Motor neuron (in vitro differentiated cells): ENCODE measurements around the gene GNB3. TPM values are rescaled to one million over a fixed set of nuclear protein-coding genes. Genes with fewer than 3 reads are reported as not detected.

Experiments used
- ATAC-seq, 8 experiments: fragments of 200-7000 bp; cut with Tn5 transposase; replicated peaks in 6 of 8; 2 replicates each; pipeline ENCODE4 v1.8.0; 2021; ENCODE audit warnings: mild to moderate bottlenecking in 8 of 8, moderate library complexity in 8 of 8
- H3K27ac ChIP-seq, 2 donors: fragments of 250-450 bp; sonication (Bioruptor Pico); 2 replicates each; pipeline ENCODE4 v1.9.0; 2021; ENCODE audit warnings: antibody characterized with exemption in 2 of 2, mild to moderate bottlenecking in 2 of 2, moderate library complexity in 1 of 2
- H3K4me1 ChIP-seq, 2 donors: fragments of 250-450 bp; sonication (Bioruptor Pico); replicated peaks in 1 of 2; 2 replicates each; pipeline ENCODE4 v1.6.1; 2021; ENCODE audit warnings: antibody characterized with exemption in 2 of 2, mild to moderate bottlenecking in 2 of 2, moderate library complexity in 1 of 2
- H3K4me3 ChIP-seq, 5 donors: fragments of 250-450 bp; sonication (Bioruptor Pico); 2 replicates each; pipeline ENCODE4 v1.9.0; 2021; ENCODE audit warnings: antibody characterized with exemption in 5 of 5, mild to moderate bottlenecking in 5 of 5, moderate library complexity in 4 of 5
- WGBS, 10 experiments: fragments of 450-650 bp; shearing (Covaris generic); methylation state at CpG; one replicate each; pipeline ENCODE4 v1.0.0; 2022; 5-methylcytosine and 5-hydroxymethylcytosine counted together
- in situ Hi-C, 9 experiments: fragments of 400-800 bp; cut with MboI; loops; one replicate each; pipeline ENCODE4 v1.15.0; 2021; ENCODE audit warnings: low sequenced_read_pairs in 9 of 9, low pct_unique_long_range_greater_than_20kb in 2 of 9; ENCODE audit not compliant: unreplicated experiment in 9 of 9
- total RNA-seq, 8 experiments: library from RNA; unstranded; fragments of 300-600 nt; gene quantifications; 2 replicates each; pipeline versions ENCODE4 v1.2.3 to v1.2.4, GENCODE V29; 2022

GNB3 gene
- total RNA-seq, 8 experiments from 2014 or later, result 1.1 to 8.4 (median 4.5) TPM

DNA sequence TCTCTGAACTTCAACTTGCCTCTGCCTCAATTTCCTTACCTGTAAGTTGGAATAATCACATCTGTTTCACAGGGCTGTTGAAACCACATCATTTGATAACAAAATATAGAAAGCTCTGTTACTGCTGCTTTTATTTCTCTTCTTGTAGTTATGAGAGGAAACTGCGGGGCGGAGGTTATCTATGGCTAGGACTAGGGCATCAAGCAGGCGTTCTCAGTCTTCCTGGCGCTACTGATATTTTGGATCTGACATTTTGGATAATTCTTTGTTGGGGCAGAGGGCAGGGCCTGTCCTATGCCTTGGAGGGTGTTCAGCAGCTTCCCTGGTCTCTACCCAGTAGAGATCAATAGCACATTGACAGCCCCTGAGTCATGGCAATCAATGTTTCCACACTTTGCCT lies 8.6 kb upstream of the GNB3 start:
- WGBS, 10 experiments, result 91 to 100% (median 98%) methylated on average over 3 to 4 of the region's 4 CpGs; no CpG with 5 or more reads in 4 of the 10 experiments
- Histone ChIP-seq H3K4me3 (no peak overlapping the region), H3K27ac (no peak overlapping the region), H3K4me1 (peaks cover 11 to 12% of the 10 kb centered on the region in 2 donors)
- ATAC-seq, result no peak
- in situ Hi-C loops, result loop anchor here in 1 of 9 experiments (25.0 kb wide), 1 partner anchor 95 kb away; no protein-coding TSS in a partner anchor

DNA sequence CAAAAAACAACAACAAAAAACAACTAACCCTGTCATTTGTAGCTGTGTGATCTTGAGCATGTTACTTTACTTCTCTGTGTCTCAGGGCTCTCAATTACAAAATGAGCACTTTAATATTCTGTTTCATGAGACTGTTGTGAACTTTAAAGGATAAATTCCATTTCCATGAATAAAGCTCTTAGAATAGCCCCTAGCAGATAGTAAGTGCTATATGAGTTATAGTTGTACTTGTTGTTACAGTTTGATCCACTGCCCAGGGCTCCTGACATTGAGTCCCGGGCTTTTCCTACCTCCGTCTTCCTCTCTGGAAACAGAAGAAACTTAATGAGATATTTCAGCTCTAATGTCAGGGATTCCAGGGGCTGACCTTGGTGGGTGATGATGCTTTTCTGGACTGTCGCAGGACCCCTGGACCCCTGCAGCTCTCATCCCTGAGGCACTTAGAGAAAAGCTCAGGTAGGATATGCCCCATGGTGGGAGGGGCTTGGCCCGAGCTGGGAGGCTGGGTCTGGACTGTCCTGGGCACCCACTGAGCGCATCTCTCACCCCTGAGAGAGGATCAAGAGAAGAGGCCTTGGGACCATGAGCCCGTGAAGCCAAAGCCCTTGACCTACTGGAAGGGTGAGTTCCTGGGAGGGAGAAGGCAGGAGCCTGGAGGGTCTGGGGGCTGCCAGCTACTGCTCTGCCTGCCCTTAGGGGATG lies 7.4 kb upstream of the GNB3 start:
- 60 to 100% (median 93%) methylated on average over 1 to 5 of the region's 6 CpGs; no CpG with 5 or more reads in 1 of the 10 experiments for whole genome bisulfite sequencing, 10 experiments
- no peak overlapping the region for H3K27ac ChIP-seq
- in situ Hi-C loops, result loop anchor here in 1 of 9 experiments (25.0 kb wide), 1 partner anchor 96 kb away; no protein-coding TSS in a partner anchor
- H3K4me1 ChIP-seq, result peaks cover 9% of the 10 kb centered on the region in 2 donors
- no peak overlapping the region for H3K4me3 ChIP-seq
- no peak for ATAC-seq

DNA sequence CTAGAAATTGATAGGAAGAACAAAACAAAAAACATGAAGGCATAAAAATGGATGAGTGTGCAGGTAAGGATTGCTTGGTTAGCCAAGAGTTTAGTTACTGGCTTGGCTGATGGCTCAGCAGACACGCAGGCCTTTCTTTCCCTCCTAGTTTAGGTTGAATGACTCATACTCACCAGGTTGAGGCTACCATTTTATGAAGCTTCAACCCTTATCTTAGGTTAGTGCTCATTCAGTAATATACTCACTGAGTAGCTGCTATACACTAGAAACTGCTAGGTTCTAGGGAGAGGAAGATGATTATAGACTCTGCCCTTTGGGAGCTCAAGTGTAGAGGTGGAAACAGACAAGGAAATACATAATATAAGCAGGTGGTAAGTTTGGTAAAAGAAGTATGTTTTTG lies 6.5 kb upstream of the GNB3 start:
- Histone ChIP-seq H3K27ac (no peak overlapping the region), H3K4me1 (peaks cover 13 to 14% of the 10 kb centered on the region in 2 donors), H3K4me3 (no peak overlapping the region)
- ATAC-seq, result no peak
- 33 to 100% (median 94%) methylated on average over 1 of the region's 1 CpG; no CpG with 5 or more reads in 6 of the 10 experiments for WGBS, 10 experiments
- in situ Hi-C loops, result loop anchor here in 1 of 9 experiments (25.0 kb wide), 1 partner anchor 97 kb away; no protein-coding TSS in a partner anchor

DNA sequence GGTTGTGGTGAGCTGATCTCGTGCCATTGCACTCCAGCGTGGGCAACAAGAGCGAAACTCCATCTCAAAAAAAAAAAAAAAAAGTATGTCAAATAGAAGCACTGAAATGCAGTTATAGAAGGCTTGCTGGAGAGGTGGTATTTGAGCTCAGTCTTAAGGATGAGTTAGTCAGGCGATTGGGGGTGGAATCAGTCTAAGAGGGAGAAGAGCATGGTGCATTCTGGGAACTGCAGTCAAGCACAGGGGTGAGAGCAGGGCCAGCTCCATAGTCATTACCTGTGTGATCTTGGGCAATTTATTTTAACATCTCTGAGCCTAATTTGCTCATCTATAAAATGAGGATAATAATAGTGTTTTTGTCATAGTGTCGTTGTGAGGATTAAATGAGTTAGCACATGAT lies 5.9 kb upstream of the GNB3 start:
- Histone ChIP-seq H3K4me3 (no peak overlapping the region), H3K27ac (no peak overlapping the region), H3K4me1 (peaks cover 19% of the 10 kb centered on the region in 2 donors)
- in situ Hi-C loops, result loop anchor here in 1 of 9 experiments (25.0 kb wide), 1 partner anchor 98 kb away; no protein-coding TSS in a partner anchor
- ATAC-seq, result no peak
- 74 to 100% (median 86%) methylated on average over 1 to 5 of the region's 5 CpGs; no CpG with 5 or more reads in 3 of the 10 experiments for WGBS, 10 experiments

DNA sequence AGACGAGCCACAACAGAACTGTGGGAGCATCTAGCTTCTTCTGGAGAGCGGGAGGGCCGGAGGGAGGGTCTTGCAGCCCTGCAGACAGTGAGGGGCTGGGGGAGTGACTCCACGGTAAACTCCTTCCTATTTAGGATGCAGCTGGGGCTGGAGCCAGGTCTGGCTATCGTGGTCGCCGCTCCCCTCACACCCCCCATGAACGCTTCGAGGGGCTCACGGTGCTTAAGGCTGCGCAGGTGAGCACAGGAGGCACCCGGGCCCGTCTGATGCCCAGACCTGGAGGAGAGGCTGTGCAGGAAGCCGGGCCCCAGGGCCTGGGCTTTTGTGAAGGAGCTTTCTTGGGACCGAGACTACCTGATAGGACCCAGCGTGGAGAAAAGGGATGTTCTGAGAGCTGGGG lies 3.9 kb upstream of the GNB3 start:
- no peak overlapping the region for H3K4me3 ChIP-seq
- in situ Hi-C loops, result loop anchor here in 1 of 9 experiments (25.0 kb wide), 1 partner anchor 100 kb away; no protein-coding TSS in a partner anchor
- no peak overlapping the region for H3K27ac ChIP-seq
- ATAC-seq, result no peak
- WGBS, 10 experiments, result 40 to 100% (median 87%) methylated on average over 1 to 3 of the region's 16 CpGs; no CpG with 5 or more reads in 7 of the 10 experiments
- H3K4me1 ChIP-seq, result peaks cover 20 to 28% of the 10 kb centered on the region in 2 donors

DNA sequence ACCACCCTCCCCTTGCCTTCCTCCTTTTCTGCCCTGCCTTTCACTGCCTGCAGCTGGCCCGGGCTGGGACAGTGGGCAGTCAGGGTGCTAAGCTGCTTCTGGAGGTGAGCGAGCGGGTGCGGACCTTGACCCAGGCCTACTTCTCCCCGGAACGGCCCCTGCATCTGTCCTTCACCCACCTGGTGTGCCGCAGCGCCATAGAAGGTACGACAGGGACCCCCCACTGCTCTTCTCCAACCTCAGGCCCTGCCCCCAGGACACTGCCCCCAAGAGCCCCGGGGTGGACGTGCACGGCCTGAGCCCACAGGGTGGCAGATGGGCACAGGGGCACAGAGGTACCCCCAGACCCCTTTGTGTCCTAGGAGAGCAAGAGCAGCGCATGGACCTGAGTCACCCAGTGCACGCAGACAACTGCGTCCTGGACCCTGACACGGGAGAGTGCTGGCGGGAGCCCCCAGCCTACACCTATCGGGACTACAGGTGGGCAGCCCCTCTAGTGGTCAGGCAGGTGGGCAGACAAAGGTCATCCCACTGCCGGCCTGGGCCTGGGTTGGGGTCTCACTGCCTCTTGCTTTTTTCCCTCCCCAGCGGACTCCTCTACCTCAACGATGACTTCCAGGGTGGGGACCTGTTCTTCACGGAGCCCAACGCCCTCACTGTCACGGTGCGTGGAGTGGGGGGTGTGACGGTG lies 3.2 kb upstream of the GNB3 start:
- in situ Hi-C loops, result loop anchor here in 1 of 9 experiments (25.0 kb wide), 1 partner anchor 100 kb away; no protein-coding TSS in a partner anchor
- Histone ChIP-seq H3K4me1 (peaks cover 20 to 28% of the 10 kb centered on the region in 2 donors), H3K4me3 (no peak overlapping the region), H3K27ac (no peak overlapping the region)
- WGBS, 10 experiments, result 94 to 100% methylated on average over 7 to 10 of the region's 26 CpGs; no CpG with 5 or more reads in 8 of the 10 experiments
- ATAC-seq, result no peak

DNA sequence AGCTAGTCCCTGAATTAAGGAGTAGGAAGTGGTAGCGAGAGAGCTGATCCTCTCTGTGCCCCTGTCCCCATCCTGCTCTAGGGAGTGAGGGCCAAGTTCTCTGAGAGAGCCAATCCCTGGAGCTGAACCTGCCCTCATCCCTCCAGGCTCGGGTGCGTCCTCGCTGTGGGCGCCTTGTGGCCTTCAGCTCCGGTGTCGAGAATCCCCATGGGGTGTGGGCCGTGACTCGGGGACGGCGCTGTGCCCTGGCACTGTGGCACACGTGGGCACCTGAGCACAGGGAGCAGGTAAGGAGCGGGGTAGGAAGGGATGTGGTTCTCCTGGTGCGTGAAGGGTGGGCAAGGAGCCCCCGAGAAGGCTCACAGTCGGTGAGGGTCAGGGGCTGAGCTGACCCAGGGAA lies 1.9 kb upstream of the GNB3 start:
- H3K27ac ChIP-seq, result peak overlapping the region in 1 of 2 donors; percentile 76
- in situ Hi-C loops, result loop anchor here in 1 of 9 experiments (25.0 kb wide), 1 partner anchor 102 kb away; no protein-coding TSS in a partner anchor
- WGBS, 10 experiments, result 80 to 100% (median 95%) methylated on average over 2 to 13 of the region's 16 CpGs; no CpG with 5 or more reads in 3 of the 10 experiments
- ATAC-seq, result no peak
- H3K4me3 ChIP-seq, result no peak overlapping the region
- peaks cover 20 to 28% of the 10 kb centered on the region in 2 donors for H3K4me1 ChIP-seq

DNA sequence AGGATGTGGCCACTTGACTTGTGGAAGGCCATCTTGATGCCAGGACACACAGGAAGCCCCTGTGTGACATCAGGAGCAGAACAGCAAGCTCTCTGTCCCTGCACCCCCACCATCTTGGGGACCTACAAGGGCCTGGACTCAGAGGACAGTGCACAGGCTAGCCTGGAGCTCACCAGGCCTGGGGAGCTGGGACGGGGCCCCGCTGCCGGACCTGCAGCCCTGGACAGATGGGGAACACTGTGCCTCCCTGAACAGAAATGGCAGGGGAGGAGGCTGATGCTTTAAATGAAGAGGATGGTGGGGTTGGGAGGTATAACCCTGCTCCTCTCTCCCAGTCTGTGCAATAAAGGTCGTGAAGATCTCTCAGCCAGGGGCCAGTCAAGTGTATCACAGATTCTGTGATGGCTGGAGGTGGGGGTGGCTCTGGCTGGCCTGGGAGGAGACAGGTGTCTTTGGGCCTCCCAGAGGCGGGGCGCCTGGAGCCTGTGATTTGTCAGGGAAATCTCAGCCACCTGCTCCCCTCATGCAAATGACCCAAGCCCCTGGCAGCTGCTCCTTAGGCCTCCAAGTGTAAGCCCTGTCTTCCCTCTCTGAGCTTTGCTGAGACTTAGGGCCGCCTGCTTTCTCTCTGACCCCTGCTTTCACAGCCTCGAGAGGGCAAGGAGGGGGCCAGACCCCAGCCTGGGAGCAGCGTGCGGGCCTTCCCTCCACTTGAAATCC lies 1.1 kb upstream of the GNB3 start:
- H3K27ac ChIP-seq, result peak overlapping the region; percentile 41 to 77
- WGBS, 10 experiments, result 0 to 83% (median 50%) methylated on average over 2 to 3 of the region's 10 CpGs; no CpG with 5 or more reads in 5 of the 10 experiments
- H3K4me3 ChIP-seq, result no peak overlapping the region
- peaks cover 20 to 28% of the 10 kb centered on the region in 2 donors for H3K4me1 ChIP-seq
- in situ Hi-C loops, result loop anchor here in 1 of 9 experiments (25.0 kb wide), 1 partner anchor 102 kb away; no protein-coding TSS in a partner anchor
- ATAC-seq, result peak in 5 of 8 experiments; percentile 60 to 83 (median 81)

DNA sequence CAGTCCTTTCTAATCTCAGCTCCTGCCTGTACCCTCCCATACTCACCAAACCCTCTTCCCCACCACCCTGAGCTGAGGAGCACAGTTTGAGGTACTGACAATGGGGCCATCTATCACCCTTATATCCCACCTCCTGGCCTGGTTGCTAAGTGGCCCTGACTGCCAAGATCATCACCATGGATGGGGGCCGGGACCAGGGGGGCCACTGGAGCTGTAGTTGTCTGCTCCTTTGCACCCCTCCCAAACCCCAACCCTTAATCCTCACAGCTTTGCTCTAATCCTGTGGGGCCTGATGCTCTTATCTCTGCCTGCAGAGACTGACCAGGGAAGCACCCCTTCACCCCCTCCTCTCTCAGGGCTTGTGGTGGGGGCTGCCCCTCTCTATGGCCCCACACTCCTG lies 395 bp upstream of the GNB3 start:
- no peak overlapping the region for H3K4me3 ChIP-seq
- peak in 5 of 8 experiments; percentile 46 to 56 (median 51) for ATAC-seq
- WGBS, 10 experiments, result no CpG with 5 or more reads among the region's 1 CpG
- H3K27ac ChIP-seq, result peak overlapping the region; percentile 41 to 77
- in situ Hi-C loops, result loop anchor here in 1 of 9 experiments (25.0 kb wide), 1 partner anchor 103 kb away; no protein-coding TSS in a partner anchor
- peaks cover 20 to 28% of the 10 kb centered on the region in 2 donors for H3K4me1 ChIP-seq

DNA sequence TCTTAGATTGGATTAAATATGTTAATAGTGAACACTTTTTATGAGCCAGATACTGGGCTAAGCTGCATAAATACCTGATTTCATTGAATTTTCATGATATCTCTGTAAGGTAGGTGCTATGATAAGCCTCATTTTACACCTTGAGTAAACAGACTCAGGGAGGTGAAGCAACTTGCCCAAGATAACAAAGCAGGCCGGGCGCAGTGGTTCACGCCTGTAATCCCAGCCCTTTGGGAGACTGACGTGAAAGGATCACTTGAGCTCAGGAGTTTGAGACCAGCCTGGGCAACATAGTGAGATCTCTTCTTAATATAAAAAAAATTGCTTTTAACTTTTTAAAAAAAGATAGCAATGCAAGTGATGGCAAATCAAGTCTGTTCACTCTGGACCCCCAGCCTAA lies 1.4 kb downstream of the GNB3 start:
- ATAC-seq, result no peak
- Histone ChIP-seq H3K27ac (no peak overlapping the region), H3K4me1 (peaks cover 20 to 28% of the 10 kb centered on the region in 2 donors), H3K4me3 (no peak overlapping the region)
- in situ Hi-C loops, result loop anchor here in 1 of 9 experiments (25.0 kb wide), 1 partner anchor 105 kb away; no protein-coding TSS in a partner anchor
- 80 to 100% (median 100%) methylated on average over 1 to 4 of the region's 4 CpGs; no CpG with 5 or more reads in 2 of the 10 experiments for WGBS, 10 experiments

DNA sequence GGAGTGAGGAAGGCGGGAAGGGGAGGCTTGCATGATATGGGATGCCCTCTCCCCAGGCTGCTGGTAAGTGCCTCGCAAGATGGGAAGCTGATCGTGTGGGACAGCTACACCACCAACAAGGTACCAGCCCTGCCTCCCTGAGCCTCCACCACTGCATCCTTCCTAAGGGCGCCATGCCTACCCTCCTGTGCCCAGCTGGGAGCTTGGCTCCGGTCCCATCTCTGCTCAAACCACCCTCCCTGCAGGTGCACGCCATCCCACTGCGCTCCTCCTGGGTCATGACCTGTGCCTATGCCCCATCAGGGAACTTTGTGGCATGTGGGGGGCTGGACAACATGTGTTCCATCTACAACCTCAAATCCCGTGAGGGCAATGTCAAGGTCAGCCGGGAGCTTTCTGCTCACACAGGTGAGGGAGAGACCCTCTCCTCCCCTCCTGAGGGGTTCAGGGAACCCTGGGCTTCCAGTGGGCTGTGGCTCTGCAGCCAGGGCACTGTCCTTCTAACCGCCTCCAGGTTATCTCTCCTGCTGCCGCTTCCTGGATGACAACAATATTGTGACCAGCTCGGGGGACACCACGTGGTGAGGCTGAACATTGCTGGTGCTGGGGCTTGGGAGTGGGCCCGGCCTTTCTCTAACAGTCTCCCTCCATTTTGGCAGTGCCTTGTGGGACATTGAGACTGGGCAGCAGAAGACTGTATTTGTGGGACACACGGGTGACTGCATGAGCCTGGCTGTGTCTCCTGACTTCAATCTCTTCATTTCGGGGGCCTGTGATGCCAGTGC lies 2.6 kb downstream of the GNB3 start:
- peaks cover 20 to 28% of the 10 kb centered on the region in 2 donors for H3K4me1 ChIP-seq
- WGBS, 10 experiments, result 40 to 100% (median 100%) methylated on average over 1 to 3 of the region's 16 CpGs; no CpG with 5 or more reads in 2 of the 10 experiments
- peak in 1 of 8 experiments; percentile 63 for ATAC-seq
- no peak overlapping the region for H3K4me3 ChIP-seq
- no peak overlapping the region for H3K27ac ChIP-seq
- in situ Hi-C loops, result loop anchor here in 1 of 9 experiments (25.0 kb wide), 1 partner anchor 106 kb away; no protein-coding TSS in a partner anchor
